Left ventricle myocardium inferior (tissue), 1 donor: ENCODE measurements around the gene PCDHB14. TPM values are rescaled to one million over a fixed set of nuclear protein-coding genes. Genes with fewer than 3 reads are reported as not detected.
A peak's percentile ranks its signal among the peaks of the same experiment; 100 is the strongest.
"Not testable (repeated sequence)": the region's sequence is repeated elsewhere in the genome, so short reads cannot be mapped to it uniquely, and the experiment has no call there.

ENCODE experiments used
- DNase-seq: peaks from one replicate; pipeline ENCODE4 v3.0.0-alpha.2; 2020
- H3K27ac ChIP-seq: fragments of 200-600 bp; replicated peaks from 2 replicates; pipeline ENCODE4 v1.8.0; 2021
- H3K27me3 ChIP-seq: fragments of 200-600 bp; 2 replicates; pipeline ENCODE4 v1.8.0; 2021; ENCODE audit warnings: low read depth
- H3K36me3 ChIP-seq: fragments of 200-600 bp; 2 replicates; pipeline ENCODE4 v1.8.0; 2021
- H3K4me1 ChIP-seq: fragments of 200-600 bp; 2 replicates; pipeline ENCODE4 v1.8.0; 2021
- H3K4me3 ChIP-seq: fragments of 200-600 bp; 2 replicates; pipeline ENCODE4 v1.8.0; 2021; ENCODE audit warnings: mild to moderate bottlenecking, moderate library complexity
- H3K9me3 ChIP-seq: fragments of 200-600 bp; replicated peaks from 2 replicates; pipeline ENCODE4 v1.8.0; 2021
- CTCF ChIP-seq: fragments of 200-600 bp; IDR thresholded peaks from 2 replicates; pipeline ENCODE4 v1.8.0; 2021; ENCODE audit warnings: antibody characterized with exemption, mild to moderate bottlenecking, borderline replicate concordance
- intact Hi-C: fragments of 100-400 bp; cut with micrococcal nuclease; formaldehyde crosslinking; loops from one replicate; pipeline ENCODE4 v1.11.0; 2022
- total RNA-seq: library from RNA; stranded (reverse); fragmentation: NEBNext Ultra II Directional; extraction: Animal tissue kit (Norgen Biotek cat#: 25700); gene quantifications from one replicate; pipeline ENCODE4 v1.2.1, GENCODE V29; 2021
- donor health status: DM: no; HTN: yes; CAD: no; lungs with severe emphysema.

PCDHB14 gene
- total RNA-seq, 1 donor from 2014 or later: 1.9 TPM

DNA sequence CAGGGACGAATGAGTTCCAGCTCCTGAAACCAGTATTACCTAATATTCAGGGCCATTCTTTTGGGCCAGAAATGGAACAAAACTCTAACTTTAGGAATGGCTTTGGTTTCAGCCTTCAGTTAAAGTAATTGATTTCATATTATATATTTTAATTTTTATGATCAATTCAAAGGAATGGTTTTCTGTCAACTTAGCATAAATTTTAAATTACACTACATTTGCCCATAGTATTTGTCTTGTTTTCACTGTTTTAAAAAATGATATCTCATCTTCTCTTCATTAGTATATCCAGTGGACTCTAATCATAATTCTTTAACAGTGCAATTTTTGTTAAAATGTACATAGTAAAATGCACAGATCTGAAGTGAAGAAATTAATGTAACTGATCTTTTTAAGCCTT is 42.8 kb upstream of the PCDHB14 start:
- no peak for TF ChIP-seq CTCF
- Histone ChIP-seq H3K4me1 (no peaks in the 10 kb centered on the region), H3K36me3 (peaks cover 15% of the 10 kb centered on the region), H3K27ac (no peak overlapping the region), H3K27me3 (peaks cover 67% of the 10 kb centered on the region), H3K4me3 (no peak overlapping the region), H3K9me3 (peaks cover 89% of the 10 kb centered on the region)
- intact Hi-C loops: no loop called here
- DNase-seq: no peak

- DNase-seq: no peak
- H3K36me3 ChIP-seq: peaks cover 21% of the 10 kb centered on the region
- peak within 1 kb of the TSS; percentile 57 for H3K4me3 ChIP-seq
- H3K4me1 ChIP-seq: no peaks in the 10 kb centered on the region
- intact Hi-C loops: no loop called here
- H3K27ac ChIP-seq: peak within 1 kb of the TSS; percentile 43
- H3K9me3 ChIP-seq: peaks cover 89% of the 10 kb centered on the region
- peak; percentile 54 for TF ChIP-seq CTCF
- peaks cover 49% of the 10 kb centered on the region for H3K27me3 ChIP-seq
Observed at GRCh38 chr5:141182248-141182647, 40.9 kb upstream of the PCDHB14 start, which contains the start of gene PCDHB16. TSS of gene PCDHB16 (plus strand) at chr5:141182387. CDS start at chr5:141182560, 173 bp downstream.

GRCh38 chr5:141184117-141184855 is 38.9 kb upstream of the PCDHB14 start:
- Histone ChIP-seq H3K9me3 (peaks cover 90% of the 10 kb centered on the region), H3K27me3 (peaks cover 47% of the 10 kb centered on the region), H3K36me3 (peaks cover 21% of the 10 kb centered on the region)
- H3K4me1 ChIP-seq, H3K27ac ChIP-seq, DNase-seq, H3K4me3 ChIP-seq, intact Hi-C loops: not testable (repeated sequence)

- peaks cover 21% of the 10 kb centered on the region for H3K36me3 ChIP-seq
- peak; percentile 37 for TF ChIP-seq CTCF
- H3K27me3 ChIP-seq: peaks cover 53% of the 10 kb centered on the region
- H3K9me3 ChIP-seq: peaks cover 95% of the 10 kb centered on the region
- H3K27ac ChIP-seq: no peak within 1 kb of the TSS
- H3K4me3 ChIP-seq: no peak within 1 kb of the TSS
- H3K4me1 ChIP-seq: no peaks in the 10 kb centered on the region
- intact Hi-C loops: no loop called here
- DNase-seq: no peak
Observed at GRCh38 chr5:141186897-141187512, 36.1 kb upstream of the PCDHB14 start, which contains the start of gene PCDHB9. TSS of gene PCDHB9 (plus strand) at chr5:141187161. CDS start at chr5:141187319, 158 bp downstream.

DNA sequence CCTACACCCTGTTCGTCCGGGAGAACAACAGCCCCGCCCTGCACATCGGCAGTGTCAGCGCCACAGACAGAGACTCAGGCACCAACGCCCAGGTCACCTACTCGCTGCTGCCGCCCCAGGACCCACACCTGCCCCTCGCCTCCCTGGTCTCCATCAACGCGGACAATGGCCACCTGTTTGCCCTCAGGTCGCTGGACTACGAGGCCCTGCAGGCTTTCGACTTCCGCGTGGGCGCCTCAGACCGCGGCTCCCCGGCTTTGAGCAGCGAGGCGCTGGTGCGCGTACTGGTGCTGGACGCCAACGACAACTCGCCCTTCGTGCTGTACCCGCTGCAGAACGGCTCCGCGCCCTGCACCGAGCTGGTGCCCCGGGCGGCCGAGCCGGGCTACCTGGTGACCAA is 34.5 kb upstream of the PCDHB14 start:
- DNase-seq, H3K4me1 ChIP-seq, H3K27ac ChIP-seq, H3K4me3 ChIP-seq, intact Hi-C loops: not testable (repeated sequence)
- peaks cover 17% of the 10 kb centered on the region for H3K36me3 ChIP-seq
- H3K27me3 ChIP-seq: peaks cover 55% of the 10 kb centered on the region
- peaks cover 93% of the 10 kb centered on the region for H3K9me3 ChIP-seq

GRCh38 chr5:141189131-141189530 is 34.0 kb upstream of the PCDHB14 start:
- intact Hi-C loops, H3K4me1 ChIP-seq, H3K4me3 ChIP-seq, DNase-seq, H3K27ac ChIP-seq: not testable (repeated sequence)
- H3K36me3 ChIP-seq: peaks cover 17% of the 10 kb centered on the region
- peaks cover 55% of the 10 kb centered on the region for H3K27me3 ChIP-seq
- peaks cover 91% of the 10 kb centered on the region for H3K9me3 ChIP-seq
